HCT116 (cell line): ENCODE measurements around the gene CNTN4. TPM values are rescaled to one million over a fixed set of nuclear protein-coding genes. Genes with fewer than 3 reads are reported as not detected.

Experiments
- ATAC-seq: fragments of 200-7000 bp; cut with Tn5 transposase; 2 replicates; pipeline ENCODE4 v1.9.1; 2020; ENCODE audit warnings: mild to moderate bottlenecking, moderate library complexity
- BruUV-seq: library from RNA; stranded (reverse); fragments of 400-500 nt; replicated peaks from 2 replicates; lab custom pipeline; 2021; lab: Mats Ljungman, UMichigan
- CTCF ChIA-PET: fragments of 300-600 bp; sonication (Branson Sonifier 250); formaldehyde crosslinking; loops from one replicate; lab custom pipeline; 2021; ENCODE audit warnings: antibody characterized with exemption; lab: Charles Lee
- POLR2A ChIA-PET: fragments of 300-600, 350-600 bp; sonication (Branson Sonifier 250); formaldehyde crosslinking; loops from one replicate; lab custom pipeline; 2021; ENCODE audit warnings: antibody characterized with exemption; lab: Charles Lee
- RAD21 ChIA-PET, 2 experiments: fragments of 300-600 bp; sonication (Branson Sonifier 250); formaldehyde crosslinking; loops; one replicate each; lab custom pipeline; 2023; ENCODE audit warnings: low total read pairs in 2 of 2; ENCODE audit not compliant: uncharacterized antibody in 2 of 2, unreplicated experiment in 2 of 2, low non-redundant PET in 1 of 2; lab: Charles Lee
- DNase-seq: peaks from one replicate; pipeline ENCODE4 v3.0.0-alpha.2; 2010; ENCODE audit warnings: low read depth, low spot score
- H2AFZ ChIP-seq: fragments of 200-600 bp; shearing (Covaris generic), sonication (generic); 2 replicates; pipeline ENCODE4 v1.6.1; 2017; ENCODE audit warnings: low read depth, mixed run types, mixed read lengths, antibody characterized with exemption, low read length; ENCODE audit not compliant: poor library complexity, severe bottlenecking
- H3K27ac ChIP-seq: 2 replicates; pipeline ENCODE4 v1.5.1; 2012; ENCODE audit warnings: low read depth, low read length
- H3K27me3 ChIP-seq: fragments of 200-600 bp; sonication (generic); 2 replicates; pipeline ENCODE4 v1.6.1; 2016; ENCODE audit warnings: mixed run types, low read length, mixed read lengths; ENCODE audit not compliant: insufficient read depth
- H3K36me3 ChIP-seq, 2 experiments: fragments of 200-500 bp in 1 of 2; fragments of 200-600 bp in 1 of 2; sonication (Bioruptor generic) in 1 of 2; sonication (generic) in 1 of 2; 2 replicates each; pipeline versions ENCODE4 v1.5.1 to v1.6.1; 2014 to 2016; ENCODE audit warnings: low read length in 2 of 2, inconsistent platforms in 1 of 2, mixed read lengths in 1 of 2, mixed run types in 1 of 2; ENCODE audit not compliant: insufficient read depth in 2 of 2, control insufficient read depth in 1 of 2
- H3K4me1 ChIP-seq, 2 experiments: fragments of 200-600 bp in 1 of 2; sonication (generic) in 1 of 2; 2 replicates each; pipeline versions ENCODE4 v1.5.1 to v1.6.1; 2012 to 2017; ENCODE audit warnings: low read length in 2 of 2, inconsistent platforms in 1 of 2, mild to moderate bottlenecking in 1 of 2, mixed read lengths in 1 of 2, mixed run types in 1 of 2, moderate library complexity in 1 of 2; ENCODE audit not compliant: insufficient read depth in 2 of 2, control insufficient read depth in 1 of 2
- H3K4me2 ChIP-seq: fragments of 200-600 bp; sonication (generic); 2 replicates; pipeline ENCODE4 v1.6.1; 2017; ENCODE audit warnings: mixed run types, low read length, mixed read lengths
- H3K4me3 ChIP-seq, 2 experiments: fragments of 200-600 bp in 1 of 2; sonication (generic) in 1 of 2; replicated peaks in 1 of 2; 2 replicates each; pipeline ENCODE4 v1.5.1; 2011 to 2016; ENCODE audit warnings: low read length in 2 of 2, control low read depth in 1 of 2, low read depth in 1 of 2, mild to moderate bottlenecking in 1 of 2, mixed read lengths in 1 of 2, mixed run types in 1 of 2
- H3K79me2 ChIP-seq: fragments of 200-600 bp; sonication (generic); 2 replicates; pipeline ENCODE4 v1.6.1; 2017; ENCODE audit warnings: mild to moderate bottlenecking, mixed run types, low read length, moderate library complexity, mixed read lengths; ENCODE audit not compliant: insufficient read depth
- H3K9ac ChIP-seq: fragments of 200-600 bp; sonication (generic); 2 replicates; pipeline ENCODE4 v1.6.1; 2016; ENCODE audit warnings: low read length, mixed read lengths
- H3K9me2 ChIP-seq: fragments of 200-600 bp; sonication (generic), shearing (Covaris generic); 2 replicates; pipeline ENCODE4 v1.6.1; 2017; ENCODE audit warnings: mixed run types, mild to moderate bottlenecking, moderate library complexity; ENCODE audit not compliant: insufficient read depth
- H3K9me3 ChIP-seq, 2 experiments: fragments of 200-500 bp in 1 of 2; fragments of 200-600 bp in 1 of 2; sonication (Bioruptor generic) in 1 of 2; sonication (generic) in 1 of 2; 2 replicates each; pipeline ENCODE4 v1.6.1; 2014 to 2017; ENCODE audit warnings: low read length in 2 of 2, mixed read lengths in 2 of 2, inconsistent platforms in 1 of 2, low read depth in 1 of 2, mild to moderate bottlenecking in 1 of 2, mixed run types in 1 of 2, moderate library complexity in 1 of 2; ENCODE audit not compliant: control insufficient read depth in 1 of 2, insufficient read depth in 1 of 2
- H4K20me1 ChIP-seq: fragments of 200-600 bp; sonication (generic), shearing (Covaris generic); 2 replicates; pipeline ENCODE4 v1.6.1; 2017; ENCODE audit warnings: mixed run types, mild to moderate bottlenecking, moderate library complexity; ENCODE audit not compliant: insufficient read depth
- CBX3 ChIP-seq: IDR thresholded peaks from 2 replicates; pipeline ENCODE4 v1.6.1; 2012; ENCODE audit warnings: low read depth
- CTCF ChIP-seq, 3 experiments: fragments of 200-600 bp in 1 of 3; sonication (generic) in 1 of 3; IDR thresholded peaks in 2 of 3; conservative IDR thresholded peaks in 1 of 3; 2 replicates each; pipeline ENCODE4 v1.5.1; 2012 to 2017; ENCODE audit warnings: low read depth in 2 of 3, low read length in 2 of 3, antibody characterized with exemption in 1 of 3, borderline replicate concordance in 1 of 3, control low read depth in 1 of 3, mild to moderate bottlenecking in 1 of 3, mixed read lengths in 1 of 3, mixed run types in 1 of 3, moderate library complexity in 1 of 3; ENCODE audit not compliant: insufficient read depth in 1 of 3
- EGR1 ChIP-seq: IDR thresholded peaks from 2 replicates; pipeline ENCODE4 v1.6.1; 2012; ENCODE audit warnings: low read depth
- ELF1 ChIP-seq: IDR thresholded peaks from 2 replicates; pipeline ENCODE4 v1.6.1; 2012; ENCODE audit warnings: low read depth, borderline replicate concordance
- EZH2phosphoT487 ChIP-seq: fragments of 200-600 bp; IDR thresholded peaks from 2 replicates; pipeline ENCODE4 v1.6.1; 2018; ENCODE audit warnings: antibody characterized with exemption, borderline replicate concordance
- FOSL1 ChIP-seq: IDR thresholded peaks from 2 replicates; pipeline ENCODE4 v1.6.1; 2012; ENCODE audit warnings: low read depth
- MAX ChIP-seq: IDR thresholded peaks from 2 replicates; pipeline ENCODE4 v1.6.1; 2012
- POLR2A ChIP-seq: IDR thresholded peaks from 2 replicates; pipeline ENCODE4 v1.7.0; 2011; ENCODE audit warnings: borderline replicate concordance; ENCODE audit not compliant: insufficient read depth, insufficient read length; ENCODE audit errors: extremely low read depth
- POLR2AphosphoS5 ChIP-seq: IDR thresholded peaks from 2 replicates; pipeline ENCODE4 v1.6.1; 2011; ENCODE audit warnings: mild to moderate bottlenecking, low read depth, low read length, moderate library complexity
- RAD21 ChIP-seq: IDR thresholded peaks from 2 replicates; pipeline ENCODE4 v1.6.1; 2012; ENCODE audit warnings: low read depth, mild to moderate bottlenecking
- REST ChIP-seq: IDR thresholded peaks from 2 replicates; pipeline ENCODE4 v1.6.1; 2012; ENCODE audit warnings: low read depth
- SP1 ChIP-seq: IDR thresholded peaks from 2 replicates; pipeline ENCODE4 v1.6.1; 2012; ENCODE audit warnings: low read depth
- YY1 ChIP-seq: IDR thresholded peaks from 2 replicates; pipeline ENCODE4 v1.6.1; 2011; ENCODE audit warnings: low read length, low read depth, moderate library complexity, mild to moderate bottlenecking; ENCODE audit not compliant: insufficient replicate concordance; ENCODE audit errors: extremely low read depth
- ZBTB33 ChIP-seq: IDR thresholded peaks from 2 replicates; pipeline ENCODE4 v1.6.1; 2011; ENCODE audit warnings: mild to moderate bottlenecking, low read length, moderate library complexity; ENCODE audit not compliant: insufficient replicate concordance; ENCODE audit errors: extremely low read depth
- intact Hi-C: fragments of 100-400 bp; cut with micrococcal nuclease; formaldehyde crosslinking; loops from 2 replicates; pipeline ENCODE4 v1.10.0; 2022
- total RNA-seq: library from RNA; stranded (reverse); gene quantifications from one replicate; pipeline ENCODE4 v1.2.1, GENCODE V29; 2021; ENCODE audit not compliant: unreplicated experiment

Gene CNTN4
- total RNA-seq, 1 experiment from 2014 or later: not detected

- no peak overlapping the region for H3K4me2 ChIP-seq
- H2AFZ ChIP-seq: no peak overlapping the region
- no peak for ATAC-seq
- H3K27me3 ChIP-seq: no peaks in the 10 kb centered on the region
- H3K9me3 ChIP-seq: peaks cover under 1 to 24% of the 10 kb centered on the region in 2 experiments; a peak in 3 of 4 replicates
- no peaks in the 10 kb centered on the region for H3K36me3 ChIP-seq
- no peaks in the 10 kb centered on the region for H3K9me2 ChIP-seq
- no TSS peak for BruUV-seq
- TF ChIP-seq REST: no peak
- TF ChIP-seq ZBTB33: no peak
- TF ChIP-seq SP1: no peak
- TF ChIP-seq FOSL1: no peak
- no peak for TF ChIP-seq MAX
- no peak for TF ChIP-seq EZH2phosphoT487
- TF ChIP-seq ELF1: no peak
- TF ChIP-seq POLR2A: no peak
- no peak for TF ChIP-seq CTCF (IDR thresholded peaks at IDR 0.05 in 2 of 3, conservative IDR thresholded peaks at IDR 0.05 in 1 of 3; ENCODE audit: borderline replicate concordance in 1 of 3, insufficient read depth in 1 of 3, low read depth in 2 of 3, low read length in 2 of 3)
- no peak for TF ChIP-seq RAD21
- TF ChIP-seq CBX3: no peak
- no peak for TF ChIP-seq EGR1
- no peak for TF ChIP-seq POLR2AphosphoS5
- TF ChIP-seq YY1: no peak
- H3K4me3 ChIP-seq: no peak overlapping the region
- DNase-seq: no peak
- H3K27ac ChIP-seq: no peak overlapping the region
- intact Hi-C loops: no loop called here
- POLR2A ChIA-PET: no interaction called here
- no peaks in the 10 kb centered on the region for H3K4me1 ChIP-seq
- no peak overlapping the region for H3K9ac ChIP-seq
- CTCF ChIA-PET: no interaction called here
- no peaks in the 10 kb centered on the region for H4K20me1 ChIP-seq
- H3K79me2 ChIP-seq: no peaks in the 10 kb centered on the region
- RAD21 ChIA-PET: no interaction called here
Measured at GRCh38 chr3:2513986-2514385, 415.3 kb downstream of the CNTN4 start.
